ENCODE results near the gene MYO3A.
"Not testable (repeated sequence)": the region's sequence is repeated elsewhere in the genome, so short reads cannot be mapped to it uniquely, and the experiment has no call there.

The MYO3A gene

DNA sequence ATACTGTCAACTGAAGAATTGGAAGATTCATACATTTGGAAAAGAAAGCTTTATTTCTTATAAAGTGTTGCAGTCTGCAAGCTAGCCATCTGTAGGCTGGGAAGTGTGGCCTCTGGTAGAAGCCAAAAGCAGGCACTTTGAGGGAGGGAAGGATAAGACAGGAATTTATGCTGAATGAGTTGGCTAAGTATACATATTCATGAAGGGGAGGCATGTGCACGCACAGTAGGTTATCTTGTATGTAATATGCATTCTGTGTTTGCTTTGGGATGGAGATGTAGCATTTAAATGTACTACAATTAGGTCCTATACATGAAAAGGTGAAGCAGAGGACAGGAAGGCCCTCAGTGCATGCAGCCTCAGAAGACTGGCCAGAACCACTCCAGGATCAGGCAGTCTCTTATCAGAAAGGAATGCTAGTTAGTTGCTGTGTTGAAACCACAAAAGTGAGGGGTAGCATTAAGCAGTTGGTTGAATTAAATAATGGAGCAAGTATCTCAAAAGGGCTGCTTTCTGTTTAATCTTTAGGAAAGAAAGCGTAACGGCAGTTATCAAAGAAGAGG is 40.9 kb downstream of the MYO3A start:
- DNase-seq (ENCODE audit: low spot score) = no peak

DNA sequence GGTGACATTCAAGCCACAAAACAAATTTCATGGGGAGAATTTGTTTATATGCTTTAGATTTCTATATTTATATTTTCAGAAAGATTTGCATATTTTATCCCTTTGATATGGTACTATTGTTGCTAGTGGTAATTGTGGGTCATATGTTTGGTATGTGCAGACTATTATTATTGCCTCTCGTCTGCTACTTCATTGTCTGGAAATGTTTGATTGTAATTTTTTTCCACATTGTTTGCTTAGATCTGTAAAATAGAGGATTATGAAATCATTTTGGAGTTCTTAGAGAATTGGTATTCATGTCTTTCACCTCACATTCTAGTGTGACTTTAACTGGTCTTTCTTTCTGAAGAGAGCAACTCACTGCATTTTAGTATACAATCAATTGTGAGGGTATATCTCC is 44.7 kb downstream of the MYO3A start:
- DNase-seq (ENCODE audit: low spot score) = no peak

DNA sequence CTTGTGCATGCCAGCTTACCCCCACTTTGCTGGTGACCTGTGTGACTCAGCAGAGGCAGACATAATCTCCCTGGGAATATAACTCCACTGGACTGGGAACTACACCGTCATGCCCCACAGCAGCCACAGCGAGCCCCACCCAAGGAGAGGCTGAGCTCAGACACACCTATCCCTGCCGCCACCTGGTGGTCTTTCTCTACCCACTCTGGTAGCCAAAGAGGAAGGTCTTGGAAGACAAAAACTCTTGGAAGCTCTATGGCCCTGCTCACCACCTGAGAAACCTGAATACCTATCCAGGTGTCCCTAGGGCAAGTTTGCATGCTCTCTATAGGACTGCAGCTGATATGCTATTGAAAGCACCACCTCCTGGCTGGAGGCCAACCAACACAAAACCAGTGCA is 48.1 kb downstream of the MYO3A start:
- no peak for DNase-seq (ENCODE audit: low spot score)

DNA sequence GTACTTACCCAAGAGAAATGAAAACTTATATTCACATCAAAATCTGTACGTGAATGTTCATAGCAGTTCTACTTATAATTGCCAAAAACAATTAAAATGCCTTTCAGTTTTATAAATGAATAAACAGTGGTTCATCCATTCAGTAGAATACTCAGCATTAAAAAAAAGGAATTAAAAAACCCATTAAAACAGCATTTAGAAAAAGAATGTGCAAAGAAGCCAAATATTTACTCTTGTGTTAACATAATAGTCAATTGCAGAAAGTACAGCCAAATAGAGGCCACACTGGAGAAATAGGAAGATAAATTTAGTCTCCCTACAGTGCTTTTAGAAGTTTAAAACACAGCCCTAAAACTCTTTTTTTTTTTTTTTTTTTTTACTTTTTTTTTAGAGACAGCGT is 54.6 kb downstream of the MYO3A start:
- DNase-seq (ENCODE audit: low spot score) = no peak

DNA sequence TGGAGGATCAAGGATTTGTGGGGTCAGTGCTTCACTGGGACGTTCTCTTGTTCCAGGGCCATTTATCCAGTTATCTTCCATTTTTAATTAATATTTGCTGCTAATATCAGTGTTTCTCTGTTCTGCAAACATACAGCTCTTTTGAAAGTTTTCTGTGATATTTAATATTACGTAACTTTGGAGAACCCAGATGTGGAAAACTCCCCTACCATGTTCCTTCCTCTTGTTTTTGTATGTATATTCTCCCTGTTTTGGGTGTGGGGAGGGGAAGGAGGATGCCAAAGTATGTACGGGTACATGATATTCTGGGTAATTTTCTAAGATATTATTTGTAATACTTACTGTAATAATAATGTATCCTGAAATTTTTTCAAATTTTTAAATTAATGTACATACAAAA is 55.9 kb downstream of the MYO3A start:
- no peak for DNase-seq (ENCODE audit: low spot score)

DNA sequence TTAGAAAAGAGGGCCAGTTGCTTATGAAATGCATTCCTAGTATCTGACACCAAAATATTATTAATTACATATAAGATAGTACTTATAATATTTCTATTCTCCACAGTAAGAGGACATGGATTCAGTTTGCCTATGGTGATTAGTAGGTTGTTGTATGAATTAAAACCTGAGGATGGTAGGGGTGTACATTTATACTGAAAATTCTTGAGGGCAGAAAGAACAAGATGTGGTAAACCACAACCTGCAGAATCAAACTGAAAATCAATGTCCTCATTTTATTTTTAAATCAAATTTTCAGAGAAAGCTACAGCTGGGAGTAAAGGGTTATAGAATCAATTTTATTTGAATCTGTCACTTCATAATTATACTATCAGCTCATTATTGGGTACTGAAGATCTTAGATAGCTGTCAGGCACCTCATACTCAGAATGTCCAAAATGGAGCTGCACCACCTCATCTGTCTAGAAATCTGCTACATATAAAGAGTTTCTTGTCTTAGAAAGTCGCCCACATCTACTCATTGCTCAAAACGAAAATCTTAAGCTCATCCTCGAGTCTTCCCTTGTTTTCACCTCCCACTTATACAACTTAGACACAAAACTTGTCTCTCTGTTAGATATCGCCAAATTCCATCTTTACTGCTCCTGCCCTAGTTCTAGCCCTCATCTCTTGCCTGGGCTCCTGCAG is 65.4 kb downstream of the MYO3A start:
- DNase-seq (ENCODE audit: low spot score) = no peak

DNA sequence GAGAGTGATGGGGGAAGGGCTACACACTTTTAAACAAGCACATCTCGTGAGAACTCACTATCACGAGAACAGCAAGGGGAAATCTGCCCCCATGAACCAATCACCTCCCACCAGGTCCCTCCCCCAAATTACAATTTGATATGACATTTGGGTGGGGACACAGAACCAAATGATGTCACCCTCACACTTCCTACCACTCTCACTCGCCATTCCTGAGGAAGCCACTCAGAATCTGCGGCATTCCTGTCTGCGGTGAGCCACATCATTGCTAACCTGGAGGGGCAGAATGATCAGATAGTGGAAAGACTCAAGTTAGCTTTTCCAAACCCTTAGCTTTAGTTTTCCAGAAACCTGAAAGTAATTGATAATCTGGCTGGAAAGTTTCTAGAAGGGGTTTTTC is 66.9 kb downstream of the MYO3A start:
- no peak for DNase-seq (ENCODE audit: low spot score)

DNA sequence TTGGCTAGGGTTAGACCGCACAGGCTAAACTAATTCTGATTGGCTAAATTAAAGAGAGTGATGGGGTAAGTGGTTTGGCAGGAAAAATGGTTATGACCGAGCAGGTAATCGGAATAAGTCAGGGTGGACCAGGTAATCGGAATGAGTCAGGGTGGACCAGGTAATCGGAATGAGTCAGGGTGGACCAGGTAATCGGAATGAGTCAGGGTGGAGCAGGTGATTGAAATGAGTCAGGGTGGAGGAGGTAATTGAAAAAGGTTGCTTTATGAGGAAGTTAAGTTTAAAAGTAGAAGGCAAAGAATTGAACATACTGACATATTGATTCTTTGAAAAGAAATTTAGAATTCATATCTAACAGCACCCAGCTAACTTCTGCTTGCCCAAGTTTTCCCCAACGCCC is 68.4 kb downstream of the MYO3A start:
- DNase-seq (ENCODE audit: low spot score) = not testable (repeated sequence)

DNA sequence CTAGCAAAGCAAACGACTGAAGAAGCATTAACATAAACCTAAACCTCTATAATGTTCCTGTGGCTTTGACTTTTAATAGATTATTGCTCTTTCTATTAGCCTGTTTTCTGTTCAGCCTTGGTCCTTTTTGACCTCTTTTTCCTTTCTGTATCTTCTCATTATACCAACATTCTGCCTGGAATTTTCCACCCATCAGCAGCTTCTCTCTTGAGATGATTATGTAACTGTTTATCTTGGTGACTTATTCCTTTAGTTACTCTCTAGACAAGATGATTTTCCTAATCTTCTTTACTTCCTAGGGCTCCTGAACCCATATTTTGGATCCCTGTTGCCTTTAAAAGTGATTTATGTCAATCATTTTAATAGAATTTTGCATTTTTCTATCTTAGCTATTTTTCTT is 81.1 kb downstream of the MYO3A start:
- DNase-seq (ENCODE audit: low spot score) = no peak

DNA sequence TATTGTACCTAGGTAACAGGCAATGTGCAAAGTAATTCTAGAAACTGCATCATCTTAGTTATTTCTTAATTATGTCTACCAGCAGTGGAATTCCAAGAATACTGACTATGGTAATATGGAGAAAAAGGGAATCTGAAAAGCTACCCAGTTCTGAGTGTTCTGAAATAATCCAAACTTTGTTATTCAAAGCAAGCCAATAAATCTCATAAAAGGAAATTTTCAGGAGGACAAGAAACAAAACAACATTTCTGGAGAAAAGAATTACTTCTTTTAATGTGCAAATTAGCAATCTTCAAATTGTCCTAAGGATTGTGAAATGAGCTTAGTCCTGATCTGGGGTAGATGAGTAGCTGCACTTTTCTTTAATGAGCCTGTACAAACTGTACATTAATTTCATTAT is 88.8 kb downstream of the MYO3A start:
- no peak for DNase-seq (ENCODE audit: low spot score)

DNA sequence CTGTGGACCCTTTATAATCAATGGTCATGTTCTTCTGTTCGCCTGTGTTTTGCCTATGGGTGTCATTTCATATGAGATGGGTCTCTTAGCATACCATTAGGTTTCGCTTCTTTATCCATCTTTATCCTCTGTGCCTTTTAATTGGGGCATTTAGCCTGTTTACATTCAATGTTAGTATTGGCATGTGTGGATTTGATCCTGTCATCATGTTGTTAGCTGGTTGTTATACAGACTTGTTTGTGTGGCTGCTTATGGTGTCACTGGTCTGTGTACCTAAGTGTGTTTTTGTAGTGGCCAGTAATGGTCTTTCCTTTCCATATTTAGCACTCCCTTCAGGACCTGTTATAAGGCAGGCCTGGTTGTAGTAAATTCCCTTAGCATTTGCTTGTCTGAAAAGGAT is 90.3 kb downstream of the MYO3A start:
- no peak for DNase-seq (ENCODE audit: low spot score)

DNA sequence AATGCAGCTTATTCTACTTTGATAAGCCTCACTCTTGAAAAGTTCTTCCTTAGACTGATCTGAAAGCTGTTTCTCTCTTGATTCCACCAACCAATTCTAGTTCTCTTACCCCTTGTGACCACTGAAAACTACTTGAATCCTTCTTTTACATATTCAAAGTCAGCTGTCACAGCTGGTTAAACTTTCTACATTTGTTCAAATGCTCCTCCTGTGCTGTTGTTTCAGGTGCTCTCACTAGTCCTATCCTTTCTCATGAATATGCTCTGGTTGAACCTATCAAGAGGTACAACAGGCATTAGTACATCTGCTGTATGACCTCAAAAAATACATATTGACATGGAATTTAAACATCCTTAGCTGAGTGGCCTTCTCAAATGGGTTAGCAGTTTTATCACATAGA is 91.5 kb downstream of the MYO3A start:
- DNase-seq (ENCODE audit: low spot score) = no peak

DNA sequence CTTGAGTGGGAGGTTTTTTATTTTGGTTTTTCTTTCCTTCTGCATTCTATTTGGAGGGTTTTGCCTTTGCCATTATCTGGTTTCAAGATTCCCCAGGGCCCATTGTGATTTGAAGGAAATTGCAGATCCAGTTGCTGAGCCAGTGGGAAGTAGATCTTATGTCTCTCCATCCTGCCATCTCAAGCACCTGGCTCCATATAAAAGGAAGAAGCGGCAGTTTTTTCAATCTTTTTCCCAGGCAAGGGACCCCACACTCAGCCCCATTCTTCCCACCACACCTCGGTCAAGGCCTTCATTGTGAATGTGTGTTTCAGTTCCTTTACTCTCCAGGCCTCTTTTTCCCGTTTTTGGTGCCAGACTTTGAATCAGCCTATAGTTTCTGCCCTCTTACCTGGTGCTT is 95.8 kb downstream of the MYO3A start:
- no peak for DNase-seq (ENCODE audit: low spot score)

DNA sequence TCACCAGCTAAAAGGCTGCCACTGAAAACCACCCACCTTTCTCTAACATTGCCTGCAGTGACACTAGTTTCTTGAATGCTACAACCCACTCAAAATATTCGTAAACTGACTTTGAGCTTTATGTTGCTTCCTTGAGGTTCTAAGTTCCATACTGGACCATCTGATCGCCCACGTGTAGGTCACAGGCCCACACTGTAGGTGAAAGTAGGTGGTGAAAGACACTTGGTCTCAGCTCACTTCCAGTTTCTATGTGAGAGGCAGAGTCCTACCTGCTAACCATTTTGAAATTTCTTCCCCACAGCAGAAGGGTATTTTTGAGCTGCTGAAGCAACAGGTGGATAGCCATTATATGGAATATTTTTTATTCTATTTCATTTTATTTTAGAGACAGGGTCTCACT is 97.3 kb downstream of the MYO3A start:
- no peak for DNase-seq (ENCODE audit: low spot score)

DNA sequence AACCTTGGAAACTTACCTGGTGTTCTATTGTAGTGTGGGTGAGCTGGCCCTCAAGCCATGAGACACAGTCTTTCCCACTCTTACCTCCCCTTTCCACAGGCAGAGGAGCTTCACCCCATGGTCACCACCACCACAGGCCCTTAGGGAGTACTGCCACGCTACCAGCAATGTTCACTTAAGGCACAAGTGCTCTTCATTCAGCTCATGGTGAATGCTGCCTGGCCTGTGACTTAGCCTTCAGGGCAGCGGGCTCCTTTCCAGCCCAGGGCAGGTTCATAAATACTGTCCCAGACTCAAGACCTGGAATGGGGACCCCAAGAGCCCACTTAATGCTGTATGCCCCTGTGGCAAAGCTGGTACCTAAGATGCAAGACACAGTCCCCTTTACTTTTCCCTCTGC is 109.4 kb downstream of the MYO3A start:
- DNase-seq (ENCODE audit: low spot score) = no peak

DNA sequence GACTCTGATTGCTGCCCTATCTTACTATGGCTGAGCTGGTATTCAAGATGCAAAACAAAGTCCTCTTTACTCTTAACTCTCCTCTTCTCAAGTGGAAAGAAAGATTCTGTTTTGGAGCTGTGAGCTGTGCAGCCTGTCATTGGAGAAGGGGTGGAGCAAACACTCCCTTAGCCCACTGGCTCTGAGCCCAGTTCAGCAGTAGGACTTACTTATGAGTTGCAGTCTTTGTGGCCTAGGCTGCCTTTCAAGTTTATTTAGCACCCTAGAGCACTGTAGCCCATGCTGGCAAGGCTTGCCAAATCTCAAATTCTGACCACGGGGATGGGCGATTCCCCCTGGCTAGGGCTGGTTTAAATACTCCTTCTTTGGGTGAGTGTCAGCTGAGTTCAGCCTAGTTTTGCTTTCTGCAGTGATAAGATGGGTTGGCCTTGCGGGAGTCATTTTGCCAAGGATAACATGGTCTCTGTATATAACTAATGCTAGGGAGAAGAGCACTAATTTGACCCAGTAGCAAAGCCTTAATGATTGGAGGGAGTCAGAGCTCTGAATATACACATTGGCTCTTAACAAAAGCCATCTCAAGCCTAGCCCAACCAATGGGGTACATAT is 110.2 kb downstream of the MYO3A start:
- DNase-seq (ENCODE audit: low spot score) = no peak

DNA sequence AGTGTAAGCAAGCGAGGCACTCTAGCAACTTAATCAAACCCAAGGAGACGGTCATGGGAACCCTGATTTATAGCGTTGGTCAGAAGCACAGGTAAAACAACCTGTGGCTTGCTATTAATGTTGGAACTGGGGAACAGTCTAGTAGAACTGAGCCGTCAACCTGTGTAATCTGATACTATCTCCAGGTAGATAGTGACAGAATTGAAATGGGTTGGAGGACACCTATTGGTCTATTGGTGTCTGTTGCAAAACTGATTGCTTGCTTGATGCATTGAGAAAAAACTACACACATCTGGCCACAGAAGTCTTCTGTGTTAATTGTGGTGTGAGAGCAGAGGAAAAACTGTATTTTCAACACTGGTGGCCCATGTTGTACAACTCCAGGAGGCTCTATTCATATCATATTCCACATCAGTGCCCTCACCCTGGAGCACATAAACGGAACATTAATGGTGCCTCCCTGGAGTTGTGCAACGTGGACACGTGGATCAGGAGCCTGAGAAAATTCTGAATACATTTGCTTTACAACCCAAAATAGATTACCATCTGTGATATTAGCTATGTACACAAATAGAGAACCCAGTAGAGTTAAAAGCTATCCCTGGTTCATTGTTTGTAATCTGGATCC is 112.2 kb downstream of the MYO3A start:
- DNase-seq (ENCODE audit: low spot score) = no peak

DNA sequence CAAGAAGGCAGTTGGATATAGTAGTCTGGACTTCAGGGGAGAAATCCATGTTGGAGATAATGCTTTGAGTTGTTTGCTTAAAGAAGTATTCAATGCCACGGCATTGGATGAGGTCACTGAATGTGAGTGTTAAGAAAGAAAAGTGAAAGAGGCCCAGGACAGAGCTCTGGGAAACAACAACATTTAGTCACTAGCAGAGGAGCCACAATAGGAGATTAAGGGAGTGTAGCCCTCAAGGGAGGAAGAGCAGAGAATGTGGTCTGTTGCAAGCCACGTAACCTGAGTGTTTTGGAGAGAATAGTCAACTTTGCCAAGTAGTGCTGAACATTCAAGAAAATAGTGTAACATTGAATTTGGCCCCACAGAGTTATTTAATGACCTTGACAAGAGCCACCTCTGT is 114.7 kb downstream of the MYO3A start:
- no peak for DNase-seq (ENCODE audit: low spot score)

DNA sequence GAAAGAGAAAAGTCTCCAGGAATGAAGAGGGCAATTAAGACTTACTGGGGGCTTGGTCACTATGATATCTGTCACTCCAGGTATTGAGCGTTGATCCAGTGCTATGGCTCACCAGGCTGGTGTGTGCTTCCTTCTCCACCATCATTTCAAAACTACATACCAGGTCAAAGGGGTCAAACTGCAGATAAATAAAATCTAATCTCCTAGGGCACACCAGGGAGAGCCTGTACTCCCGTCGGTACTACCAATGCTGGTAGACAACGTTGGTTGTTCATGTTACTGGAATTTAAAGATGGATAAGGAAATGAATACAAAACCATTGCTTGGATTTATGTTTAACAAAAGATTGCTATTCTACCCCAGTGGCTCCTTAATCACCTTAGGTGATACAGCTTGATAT is 118.3 kb downstream of the MYO3A start:
- DNase-seq (ENCODE audit: low spot score) = no peak

DNA sequence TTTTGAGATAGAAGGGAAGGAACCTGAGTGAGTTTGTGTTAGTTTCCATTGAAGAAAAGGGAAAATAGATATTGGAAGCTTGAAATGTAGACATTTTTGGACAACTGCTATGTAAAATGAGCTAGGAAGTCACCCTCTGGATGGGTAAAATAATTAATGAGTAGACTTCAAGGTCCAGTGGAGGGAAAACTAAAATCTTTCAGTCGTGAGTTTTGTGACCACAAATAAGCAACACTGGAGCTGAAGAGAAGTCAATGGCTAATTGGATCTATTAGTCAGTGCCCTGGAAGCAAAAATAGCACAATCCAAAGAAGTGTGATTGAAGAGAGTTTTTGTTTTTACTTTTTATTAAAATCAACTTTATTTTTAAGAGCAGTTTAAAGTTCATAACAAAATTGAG is 123.4 kb downstream of the MYO3A start:
- DNase-seq (ENCODE audit: low spot score) = no peak

DNA sequence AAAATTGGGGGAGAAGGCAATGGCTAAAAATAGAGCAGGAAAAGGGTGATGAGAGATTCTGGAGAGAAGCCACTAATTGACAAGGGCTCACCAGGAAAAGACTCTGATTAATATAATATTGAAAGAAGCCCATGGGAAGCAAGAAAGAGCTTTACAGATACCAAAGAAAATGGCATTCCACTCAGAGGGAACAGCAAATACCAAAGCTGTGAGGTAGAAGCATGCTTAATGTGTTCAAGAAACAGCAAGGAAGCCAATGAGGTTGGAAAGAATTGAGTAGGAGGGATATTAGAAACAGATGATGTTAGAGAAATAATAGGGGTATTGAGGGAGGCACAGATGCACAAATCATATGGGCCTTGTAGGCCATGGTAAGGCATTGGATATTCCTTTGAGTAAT is 130.1 kb downstream of the MYO3A start:
- DNase-seq (ENCODE audit: low spot score) = no peak

DNA sequence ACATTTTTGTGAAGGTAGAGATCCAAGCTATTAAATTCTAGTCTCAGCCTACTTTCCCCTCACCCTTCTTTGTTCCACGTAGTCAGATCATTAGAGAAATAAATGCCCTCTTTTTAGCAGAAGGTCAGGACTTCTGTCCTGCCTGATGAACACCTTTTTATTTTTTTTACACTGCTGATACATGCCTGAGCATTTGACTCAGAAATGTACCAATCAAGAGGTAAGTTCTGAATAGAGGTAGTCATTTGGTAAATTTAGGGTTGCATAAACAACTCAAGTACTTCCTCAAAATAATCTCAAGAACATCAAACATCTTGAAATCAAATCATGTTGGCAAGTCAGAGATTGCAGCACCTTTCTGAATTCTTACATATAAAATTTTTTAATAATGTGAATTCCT is 133.7 kb downstream of the MYO3A start:
- no peak for DNase-seq (ENCODE audit: low spot score)

DNA sequence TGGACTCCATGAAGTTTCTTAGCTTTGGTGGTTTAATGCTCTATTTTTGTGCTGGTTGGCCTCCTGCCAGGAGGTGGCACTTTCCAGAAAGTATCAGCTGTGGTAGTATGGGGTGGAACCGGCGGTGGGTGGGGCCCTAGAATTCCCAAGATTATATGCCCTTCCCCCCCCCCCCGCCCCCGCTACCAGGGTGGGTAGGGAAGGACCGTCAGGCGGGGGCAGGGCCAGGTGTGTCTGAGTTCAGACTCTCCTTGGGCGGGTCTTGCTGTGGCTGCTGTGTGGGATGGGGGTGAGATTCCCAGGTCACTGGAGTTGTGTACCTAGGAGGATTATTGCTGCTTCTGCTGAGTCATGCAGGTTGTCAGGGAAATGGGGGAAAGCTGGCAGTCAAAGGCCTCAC is 146.9 kb downstream of the MYO3A start:
- not testable (repeated sequence) for DNase-seq (ENCODE audit: low spot score)

DNA sequence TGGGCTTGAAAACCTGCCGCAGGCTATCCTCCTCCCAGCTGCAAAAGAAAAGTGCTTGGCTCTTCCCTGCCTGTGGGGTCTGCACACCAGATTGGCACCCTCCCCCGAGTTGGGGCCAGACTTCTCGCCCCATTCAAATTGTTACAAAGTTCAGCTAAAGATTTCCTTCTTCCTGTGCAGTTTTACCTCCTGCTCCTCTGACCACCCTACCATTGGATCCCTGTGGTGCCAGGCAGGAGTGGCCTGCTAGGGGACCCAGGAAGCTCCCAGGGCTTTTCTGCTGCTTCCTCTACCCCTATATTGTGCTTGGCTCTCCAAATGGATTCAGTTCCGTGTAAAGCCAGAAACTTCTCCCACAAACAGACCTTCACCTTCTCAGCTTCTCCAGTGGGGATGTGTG is 147.4 kb downstream of the MYO3A start:
- no peak for DNase-seq (ENCODE audit: low spot score)
